GM23248 (cell line): ENCODE results near the gene SMYD1.

Experiments
- EZH2 ChIP-seq: fragments of 200-600 bp; sonication (generic); IDR thresholded peaks from 2 replicates; pipeline ENCODE4 v1.6.1; 2018; ENCODE audit warnings: antibody characterized with exemption, mild to moderate bottlenecking; ENCODE audit not compliant: insufficient read depth, poor library complexity, severe bottlenecking
- EZH2phosphoT487 ChIP-seq: fragments of 200-600 bp; sonication (generic); IDR thresholded peaks from 2 replicates; pipeline ENCODE4 v1.6.1; 2018; ENCODE audit warnings: antibody characterized with exemption, moderate library complexity, mild to moderate bottlenecking, low read depth; ENCODE audit not compliant: insufficient read depth

GRCh38 chr2:88114889-88115288 lies 47.3 kb downstream of the SMYD1 start:
- TF ChIP-seq EZH2phosphoT487 = no peak
- no peak for TF ChIP-seq EZH2
